NCI-H526 (cell line): Measurements from ENCODE around the gene NBEA.
"Not testable (repeated sequence)": the region's sequence is repeated elsewhere in the genome, so short reads cannot be mapped to it uniquely, and the experiment has no call there.

ENCODE experiments used
- DNase-seq, 2 experiments: peaks; one replicate each; lab custom pipeline; 2025; lab: John Stamatoyannopoulos, UW

NBEA gene

GRCh38 chr13:34944751-34945150 lies 2.7 kb downstream of the NBEA start:
- DNase-seq, result peak; percentile 59 to 72

- no peak for DNase-seq
Observed at GRCh38 chr13:34951528-34951927, 9.5 kb downstream of the NBEA start.

GRCh38 chr13:34959489-34959888 lies 17.4 kb downstream of the NBEA start:
- DNase-seq, result no peak

- DNase-seq, result no peak
Observed at GRCh38 chr13:34964558-34964957, 22.5 kb downstream of the NBEA start.

GRCh38 chr13:34967851-34968562 lies 25.9 kb downstream of the NBEA start:
- DNase-seq, result peak; percentile 54 to 64

- not testable (repeated sequence) for DNase-seq
Observed at GRCh38 chr13:34969539-34969938, 27.5 kb downstream of the NBEA start.

GRCh38 chr13:34970961-34971360 lies 28.9 kb downstream of the NBEA start:
- no peak for DNase-seq

- no peak for DNase-seq
Observed at GRCh38 chr13:34971473-34971872, 29.4 kb downstream of the NBEA start.

- DNase-seq, result peak; percentile 42 to 44
Observed at GRCh38 chr13:34985199-34985598, 43.1 kb downstream of the NBEA start.

GRCh38 chr13:34988330-34988791 lies 46.3 kb downstream of the NBEA start:
- DNase-seq, result no peak

- no peak for DNase-seq
Observed at GRCh38 chr13:34990399-34991214, 48.5 kb downstream of the NBEA start.

GRCh38 chr13:34993470-34993869 lies 51.4 kb downstream of the NBEA start:
- DNase-seq, result no peak

GRCh38 chr13:35003734-35004133 lies 61.7 kb downstream of the NBEA start:
- DNase-seq, result not testable (repeated sequence)

- no peak for DNase-seq
Observed at GRCh38 chr13:35005051-35005450, 63.0 kb downstream of the NBEA start.

- peak in 1 of 2 experiments; percentile 9 for DNase-seq
Observed at GRCh38 chr13:35014606-35015213, 72.6 kb downstream of the NBEA start.

GRCh38 chr13:35016362-35017112 lies 74.5 kb downstream of the NBEA start:
- DNase-seq, result no peak

GRCh38 chr13:35025314-35025713 lies 83.2 kb downstream of the NBEA start:
- DNase-seq, result no peak

- DNase-seq, result no peak
Observed at GRCh38 chr13:35028338-35028867, 86.3 kb downstream of the NBEA start.

- no peak for DNase-seq
Observed at GRCh38 chr13:35039012-35039411, 96.9 kb downstream of the NBEA start.

- DNase-seq, result no peak
Observed at GRCh38 chr13:35046587-35046986, 104.5 kb downstream of the NBEA start.

- no peak for DNase-seq
Observed at GRCh38 chr13:35055705-35056104, 113.6 kb downstream of the NBEA start.

GRCh38 chr13:35057858-35058257 lies 115.8 kb downstream of the NBEA start:
- no peak for DNase-seq
